Parietal lobe (tissue), 2 donors: Measurements from ENCODE around the gene GPR75. TPM values are rescaled to one million over a fixed set of nuclear protein-coding genes. Genes with fewer than 3 reads are reported as not detected.

ENCODE experiments used
- small RNA-seq: library from RNA; depleted of rRNA; stranded (forward); fragments of <200 nt; gene quantifications from one replicate; pipeline ENCODE3, GENCODE V24; 2014; ENCODE audit warnings: low replicate concordance
- total RNA-seq: library from RNA; depleted of rRNA; stranded (reverse); fragments of >200 nt; gene quantifications from one replicate; pipeline ENCODE4 v1.2.3, GENCODE V29; 2014

The GPR75 gene
- 27.2 TPM for total RNA-seq

DNA sequence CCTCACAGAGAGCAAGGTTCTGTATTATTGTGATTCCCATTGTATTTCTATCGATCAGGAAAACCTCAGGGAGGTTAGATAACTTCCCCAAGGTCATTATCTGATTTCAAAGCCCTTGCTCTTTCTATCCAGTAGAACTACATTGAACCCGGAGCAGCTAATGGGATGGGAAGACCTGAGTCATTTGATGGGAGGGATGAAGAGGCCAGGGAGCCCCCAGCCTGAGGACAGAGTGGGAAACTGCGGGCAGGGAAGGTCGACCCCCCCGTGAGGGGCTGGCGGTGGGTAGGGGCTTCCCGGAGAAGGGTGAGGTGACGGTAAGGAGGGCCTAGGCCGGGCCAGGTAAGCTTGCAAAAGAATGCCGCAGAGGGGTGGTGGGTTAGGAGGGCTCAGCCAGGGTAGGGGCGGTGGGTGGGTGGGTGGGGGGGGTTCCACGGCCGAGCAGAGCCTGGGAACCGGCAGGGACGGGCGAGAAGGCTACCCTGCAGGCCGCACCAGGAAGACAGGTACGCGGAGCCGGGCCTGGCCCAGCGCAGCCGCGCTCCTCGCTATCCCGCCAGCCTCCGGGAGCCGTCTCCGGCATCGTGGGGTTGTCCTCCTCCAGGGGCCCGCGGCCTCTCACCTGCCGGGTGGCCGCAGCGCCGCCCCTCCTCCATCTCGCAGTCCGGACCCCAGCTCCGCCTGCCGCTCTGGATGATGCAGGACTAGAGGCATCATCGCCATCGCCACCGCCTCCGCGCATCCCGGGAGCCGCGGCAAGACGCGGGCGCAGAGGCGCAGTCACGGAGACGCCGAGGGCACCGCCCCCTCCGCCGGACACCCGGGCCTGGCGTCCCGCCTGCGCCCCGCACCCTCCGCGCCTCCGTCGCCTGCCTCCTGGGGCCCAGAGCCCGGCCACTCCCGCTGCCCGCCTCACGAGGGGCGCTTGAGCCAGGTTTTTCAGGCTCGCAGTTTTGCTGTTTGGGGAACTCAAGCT lies at the start of gene GPR75:
TSS of gene GPR75 (minus strand) at position 762 of the 976 bp plus-strand sequence. CDS start 5,211 bp downstream, outside the sequence.

Small RNA genes lying within 50 kb of the gene (small RNA-seq; reads per million reads assigned to genes)
- gene MIR3682: not detected

Other genes starting within 250 kb of the GPR75 start
- gene CHAC2, start 92.2 kb downstream of the GPR75 start, total RNA-seq: 3.8 TPM
- gene ASB3, start 73.0 kb downstream of the GPR75 start, total RNA-seq: 117 TPM
- 54.1 TPM for gene ERLEC1, start 72.9 kb downstream of the GPR75 start, total RNA-seq
- 75.7 TPM for gene PSME4, start 111.0 kb upstream of the GPR75 start, total RNA-seq